Islet precursor cell (in vitro differentiated cells): ENCODE data around the gene LHX2.

Source experiments
- DNase-seq: peaks from one replicate; pipeline ENCODE4 v3.0.0-alpha.2; 2018

LHX2 gene

GRCh38 chr9:124000161-124000783 lies 11.3 kb upstream of the LHX2 start:
- no peak for DNase-seq

- no peak for DNase-seq
Measured at GRCh38 chr9:124000784-124001457, 10.6 kb upstream of the LHX2 start.

GRCh38 chr9:124001458-124001799 lies 10.1 kb upstream of the LHX2 start:
- DNase-seq = no peak

GRCh38 chr9:124001866-124002525 lies 9.6 kb upstream of the LHX2 start:
- DNase-seq = no peak

- DNase-seq = no peak
Measured at GRCh38 chr9:124003636-124004349, 7.8 kb upstream of the LHX2 start.

- no peak for DNase-seq
Measured at GRCh38 chr9:124004593-124004992, 7.0 kb upstream of the LHX2 start.

- DNase-seq = no peak
Measured at GRCh38 chr9:124005029-124005771, 6.4 kb upstream of the LHX2 start.

GRCh38 chr9:124006448-124007361 lies 4.9 kb upstream of the LHX2 start:
- DNase-seq = peak; percentile 77

GRCh38 chr9:124007565-124008302 lies 3.8 kb upstream of the LHX2 start:
- DNase-seq = no peak

GRCh38 chr9:124008303-124008693 lies 3.3 kb upstream of the LHX2 start:
- no peak for DNase-seq

GRCh38 chr9:124008694-124009530 lies 2.7 kb upstream of the LHX2 start:
- peak; percentile 76 for DNase-seq

GRCh38 chr9:124009531-124010217 lies 1.9 kb upstream of the LHX2 start:
- DNase-seq = no peak

- DNase-seq = no peak
Measured at GRCh38 chr9:124010303-124010664, 1.3 kb upstream of the LHX2 start.

- DNase-seq = peak; percentile 79
Measured at GRCh38 chr9:124010665-124011321, 775 bp upstream of the LHX2 start.

GRCh38 chr9:124012368-124013301 lies 1.1 kb downstream of the LHX2 start:
- no peak for DNase-seq

- peak; percentile 80 for DNase-seq
Measured at GRCh38 chr9:124013309-124014210, 2.0 kb downstream of the LHX2 start.
